GM12801 (cell line): Measurements from ENCODE around the gene PUSL1.

ENCODE experiments used
- TF ChIP-seq, protein P1 (sequence below): IDR thresholded peaks from one replicate; pipeline ENCODE4 v1.5.1; 2011; ENCODE audit warnings: control low read depth; ENCODE audit not compliant: insufficient read length; ENCODE audit errors: extremely low read depth

The PUSL1 gene

GRCh38 chr1:1292851-1293250 lies 15.5 kb upstream of the PUSL1 start:
- TF ChIP-seq, protein P1, sequence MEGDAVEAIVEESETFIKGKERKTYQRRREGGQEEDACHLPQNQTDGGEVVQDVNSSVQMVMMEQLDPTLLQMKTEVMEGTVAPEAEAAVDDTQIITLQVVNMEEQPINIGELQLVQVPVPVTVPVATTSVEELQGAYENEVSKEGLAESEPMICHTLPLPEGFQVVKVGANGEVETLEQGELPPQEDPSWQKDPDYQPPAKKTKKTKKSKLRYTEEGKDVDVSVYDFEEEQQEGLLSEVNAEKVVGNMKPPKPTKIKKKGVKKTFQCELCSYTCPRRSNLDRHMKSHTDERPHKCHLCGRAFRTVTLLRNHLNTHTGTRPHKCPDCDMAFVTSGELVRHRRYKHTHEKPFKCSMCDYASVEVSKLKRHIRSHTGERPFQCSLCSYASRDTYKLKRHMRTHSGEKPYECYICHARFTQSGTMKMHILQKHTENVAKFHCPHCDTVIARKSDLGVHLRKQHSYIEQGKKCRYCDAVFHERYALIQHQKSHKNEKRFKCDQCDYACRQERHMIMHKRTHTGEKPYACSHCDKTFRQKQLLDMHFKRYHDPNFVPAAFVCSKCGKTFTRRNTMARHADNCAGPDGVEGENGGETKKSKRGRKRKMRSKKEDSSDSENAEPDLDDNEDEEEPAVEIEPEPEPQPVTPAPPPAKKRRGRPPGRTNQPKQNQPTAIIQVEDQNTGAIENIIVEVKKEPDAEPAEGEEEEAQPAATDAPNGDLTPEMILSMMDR = no peak

DNA sequence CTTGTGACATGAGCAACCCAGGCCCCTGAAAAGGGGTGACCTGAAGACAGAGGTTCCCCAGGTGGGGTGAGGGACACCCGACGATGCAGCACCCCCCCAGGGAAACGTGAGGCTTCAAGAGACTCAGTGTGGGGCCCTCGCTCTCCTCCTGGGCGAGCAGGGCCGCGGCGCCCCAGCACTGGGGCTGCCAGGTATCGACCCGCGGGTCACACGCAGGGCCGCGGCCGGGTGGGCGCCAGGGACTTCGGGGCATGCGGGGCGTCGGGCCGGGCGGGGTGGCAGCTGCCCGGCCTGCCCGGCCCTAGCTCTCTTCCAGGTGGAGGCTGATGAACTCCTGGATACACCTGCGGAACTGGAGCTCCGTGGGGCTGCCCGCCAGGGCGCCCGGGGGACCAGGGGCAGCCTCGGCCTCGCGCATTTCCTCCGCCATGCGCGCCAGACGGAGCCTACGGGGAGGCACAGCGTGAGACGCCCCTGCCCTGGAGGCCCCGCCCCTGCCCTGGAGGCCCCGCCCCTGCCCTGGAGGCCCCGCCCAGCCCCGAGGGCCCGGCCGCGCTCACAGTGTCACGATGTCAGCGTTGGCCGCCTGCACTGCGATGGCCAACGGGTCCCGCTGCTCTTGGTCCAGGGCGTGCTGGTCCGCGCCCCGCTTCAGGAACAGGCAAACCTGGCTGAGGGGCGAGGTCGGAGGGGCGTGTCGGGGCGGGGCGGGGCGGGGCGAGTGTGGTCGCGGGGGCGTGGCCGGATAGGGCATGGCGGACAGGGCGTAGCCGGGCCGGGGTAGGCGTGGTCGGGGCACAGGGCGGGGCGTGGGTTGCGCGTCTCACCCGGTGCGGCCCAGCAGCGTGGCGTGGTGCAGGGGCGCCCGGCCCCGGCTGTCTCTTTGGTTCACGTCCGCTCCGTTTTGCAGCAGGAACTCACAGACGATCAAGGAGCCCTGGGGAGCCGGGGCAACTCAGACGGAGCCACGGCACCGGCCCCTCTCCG lies 14.8 kb upstream of the PUSL1 start:
- TF ChIP-seq, protein P1 = no peak

DNA sequence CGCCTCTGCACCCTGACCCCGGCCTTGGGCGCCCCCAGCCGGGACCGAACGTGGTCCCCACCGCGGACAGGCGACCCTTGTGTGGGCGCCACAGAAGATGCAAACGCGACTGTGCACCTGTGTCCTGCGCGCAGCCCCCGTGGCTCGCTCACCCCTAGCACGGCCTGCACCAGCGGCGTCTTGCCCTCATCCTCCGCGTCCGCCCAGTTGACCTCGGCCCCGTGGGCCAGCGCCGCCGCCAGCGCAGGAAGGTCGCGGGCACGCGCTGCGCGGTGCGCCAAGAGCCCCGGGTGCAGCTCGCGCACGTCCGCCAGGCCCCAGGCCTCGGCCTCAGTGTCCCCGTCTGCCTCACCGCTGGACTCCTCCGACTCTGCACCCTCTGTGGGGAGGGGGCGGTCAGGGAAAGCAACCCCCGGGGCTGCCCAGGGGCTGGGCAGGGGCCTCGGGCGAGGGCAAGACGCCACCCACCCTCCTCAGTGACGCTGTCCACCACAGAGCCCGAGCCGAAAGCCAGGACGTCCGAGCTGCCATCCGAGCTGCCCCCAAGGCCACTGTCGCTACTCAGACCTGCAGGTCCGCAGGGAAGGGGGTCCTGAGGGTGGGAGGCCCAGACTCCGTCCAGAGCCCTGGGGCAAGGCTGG lies 14.0 kb upstream of the PUSL1 start:
- TF ChIP-seq, protein P1 = no peak

GRCh38 chr1:1295154-1295923 lies 13.1 kb upstream of the PUSL1 start:
- TF ChIP-seq, protein P1 = no peak

DNA sequence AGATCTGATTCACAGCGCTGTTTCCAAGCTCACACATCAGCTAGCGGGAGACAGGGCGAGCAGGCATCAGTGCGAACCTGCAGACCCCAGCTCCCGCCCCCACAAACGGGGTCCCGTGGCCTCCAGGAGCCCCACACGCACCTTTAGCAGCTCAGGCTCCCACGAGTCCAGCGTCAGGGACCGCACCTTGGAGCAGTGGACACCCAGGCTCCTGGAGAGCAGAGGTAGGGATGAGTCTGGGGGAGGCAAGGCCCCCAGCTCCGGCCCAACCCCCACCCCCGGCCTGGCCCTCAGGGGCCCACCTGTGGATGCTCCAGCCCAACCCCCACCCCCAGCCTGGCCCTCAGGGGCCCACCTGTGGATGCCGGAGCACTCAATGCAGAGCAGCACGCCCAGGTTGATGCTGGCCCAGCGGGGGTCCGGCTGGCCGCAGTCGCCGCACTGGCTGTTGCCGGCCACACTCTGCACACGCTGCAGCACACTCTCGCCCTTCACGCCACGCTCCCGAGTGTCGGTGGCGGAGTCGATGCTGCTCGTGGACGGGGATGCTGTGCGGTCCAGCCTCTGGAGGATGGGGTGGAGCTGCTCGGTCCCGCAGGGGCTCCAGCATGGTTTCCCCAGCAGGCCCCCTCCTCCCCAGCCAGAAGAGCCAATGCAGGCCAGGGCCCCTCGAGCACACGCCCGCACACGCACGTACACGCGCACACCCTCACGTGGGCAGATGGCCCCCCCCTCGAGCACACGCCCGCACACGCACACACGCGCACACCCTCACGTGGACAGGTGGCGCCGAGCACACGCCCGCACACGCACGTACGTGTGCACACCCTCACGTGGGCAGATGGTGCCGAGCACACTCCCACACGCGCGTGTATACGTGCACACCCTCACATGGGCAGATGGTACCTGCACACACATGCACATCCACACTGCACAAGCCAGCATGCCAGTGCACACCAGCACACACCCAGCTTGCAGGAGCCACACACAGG lies 12.0 kb upstream of the PUSL1 start:
- TF ChIP-seq, protein P1 = no peak

GRCh38 chr1:1297802-1298424 lies 10.5 kb upstream of the PUSL1 start:
- TF ChIP-seq, protein P1 = no peak
